Measurements from ENCODE around the gene CTNNA2.

DNA sequence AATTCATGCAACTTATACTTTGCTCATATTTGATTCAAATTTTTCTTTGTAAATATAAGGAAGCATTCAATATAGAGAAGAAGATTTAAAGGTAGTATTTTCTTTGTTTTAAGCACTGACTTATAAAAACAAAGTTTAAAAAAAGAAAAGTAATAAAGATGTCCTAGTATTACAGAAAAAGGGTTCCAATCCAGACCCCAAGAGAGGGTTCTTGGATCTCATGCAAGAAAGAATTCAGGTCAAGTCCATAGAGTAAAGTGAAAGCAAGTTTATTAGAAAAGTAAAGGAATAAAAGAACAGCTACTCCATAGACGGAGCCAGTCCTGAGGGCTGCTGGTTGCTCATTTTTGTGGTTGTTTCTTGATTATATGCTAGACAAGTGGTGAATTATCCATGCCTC, 267.9 kb downstream of the CTNNA2 start:
- TF ChIP-seq, protein P1, sequence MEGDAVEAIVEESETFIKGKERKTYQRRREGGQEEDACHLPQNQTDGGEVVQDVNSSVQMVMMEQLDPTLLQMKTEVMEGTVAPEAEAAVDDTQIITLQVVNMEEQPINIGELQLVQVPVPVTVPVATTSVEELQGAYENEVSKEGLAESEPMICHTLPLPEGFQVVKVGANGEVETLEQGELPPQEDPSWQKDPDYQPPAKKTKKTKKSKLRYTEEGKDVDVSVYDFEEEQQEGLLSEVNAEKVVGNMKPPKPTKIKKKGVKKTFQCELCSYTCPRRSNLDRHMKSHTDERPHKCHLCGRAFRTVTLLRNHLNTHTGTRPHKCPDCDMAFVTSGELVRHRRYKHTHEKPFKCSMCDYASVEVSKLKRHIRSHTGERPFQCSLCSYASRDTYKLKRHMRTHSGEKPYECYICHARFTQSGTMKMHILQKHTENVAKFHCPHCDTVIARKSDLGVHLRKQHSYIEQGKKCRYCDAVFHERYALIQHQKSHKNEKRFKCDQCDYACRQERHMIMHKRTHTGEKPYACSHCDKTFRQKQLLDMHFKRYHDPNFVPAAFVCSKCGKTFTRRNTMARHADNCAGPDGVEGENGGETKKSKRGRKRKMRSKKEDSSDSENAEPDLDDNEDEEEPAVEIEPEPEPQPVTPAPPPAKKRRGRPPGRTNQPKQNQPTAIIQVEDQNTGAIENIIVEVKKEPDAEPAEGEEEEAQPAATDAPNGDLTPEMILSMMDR (IDR thresholded peaks at IDR 0.05 in 2 of 3, conservative IDR thresholded peaks at IDR 0.05 in 1 of 3; ENCODE audit: insufficient read depth in 2 of 3, low read depth in 1 of 3, low read length in 3 of 3): no peak
- TF ChIP-seq, protein P2, sequence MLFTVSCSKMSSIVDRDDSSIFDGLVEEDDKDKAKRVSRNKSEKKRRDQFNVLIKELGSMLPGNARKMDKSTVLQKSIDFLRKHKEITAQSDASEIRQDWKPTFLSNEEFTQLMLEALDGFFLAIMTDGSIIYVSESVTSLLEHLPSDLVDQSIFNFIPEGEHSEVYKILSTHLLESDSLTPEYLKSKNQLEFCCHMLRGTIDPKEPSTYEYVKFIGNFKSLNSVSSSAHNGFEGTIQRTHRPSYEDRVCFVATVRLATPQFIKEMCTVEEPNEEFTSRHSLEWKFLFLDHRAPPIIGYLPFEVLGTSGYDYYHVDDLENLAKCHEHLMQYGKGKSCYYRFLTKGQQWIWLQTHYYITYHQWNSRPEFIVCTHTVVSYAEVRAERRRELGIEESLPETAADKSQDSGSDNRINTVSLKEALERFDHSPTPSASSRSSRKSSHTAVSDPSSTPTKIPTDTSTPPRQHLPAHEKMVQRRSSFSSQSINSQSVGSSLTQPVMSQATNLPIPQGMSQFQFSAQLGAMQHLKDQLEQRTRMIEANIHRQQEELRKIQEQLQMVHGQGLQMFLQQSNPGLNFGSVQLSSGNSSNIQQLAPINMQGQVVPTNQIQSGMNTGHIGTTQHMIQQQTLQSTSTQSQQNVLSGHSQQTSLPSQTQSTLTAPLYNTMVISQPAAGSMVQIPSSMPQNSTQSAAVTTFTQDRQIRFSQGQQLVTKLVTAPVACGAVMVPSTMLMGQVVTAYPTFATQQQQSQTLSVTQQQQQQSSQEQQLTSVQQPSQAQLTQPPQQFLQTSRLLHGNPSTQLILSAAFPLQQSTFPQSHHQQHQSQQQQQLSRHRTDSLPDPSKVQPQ (CRISPR knock-in tag; IDR thresholded peaks at IDR 0.05; ENCODE audit: borderline replicate concordance): no peak
- TF ChIP-seq, protein P3, sequence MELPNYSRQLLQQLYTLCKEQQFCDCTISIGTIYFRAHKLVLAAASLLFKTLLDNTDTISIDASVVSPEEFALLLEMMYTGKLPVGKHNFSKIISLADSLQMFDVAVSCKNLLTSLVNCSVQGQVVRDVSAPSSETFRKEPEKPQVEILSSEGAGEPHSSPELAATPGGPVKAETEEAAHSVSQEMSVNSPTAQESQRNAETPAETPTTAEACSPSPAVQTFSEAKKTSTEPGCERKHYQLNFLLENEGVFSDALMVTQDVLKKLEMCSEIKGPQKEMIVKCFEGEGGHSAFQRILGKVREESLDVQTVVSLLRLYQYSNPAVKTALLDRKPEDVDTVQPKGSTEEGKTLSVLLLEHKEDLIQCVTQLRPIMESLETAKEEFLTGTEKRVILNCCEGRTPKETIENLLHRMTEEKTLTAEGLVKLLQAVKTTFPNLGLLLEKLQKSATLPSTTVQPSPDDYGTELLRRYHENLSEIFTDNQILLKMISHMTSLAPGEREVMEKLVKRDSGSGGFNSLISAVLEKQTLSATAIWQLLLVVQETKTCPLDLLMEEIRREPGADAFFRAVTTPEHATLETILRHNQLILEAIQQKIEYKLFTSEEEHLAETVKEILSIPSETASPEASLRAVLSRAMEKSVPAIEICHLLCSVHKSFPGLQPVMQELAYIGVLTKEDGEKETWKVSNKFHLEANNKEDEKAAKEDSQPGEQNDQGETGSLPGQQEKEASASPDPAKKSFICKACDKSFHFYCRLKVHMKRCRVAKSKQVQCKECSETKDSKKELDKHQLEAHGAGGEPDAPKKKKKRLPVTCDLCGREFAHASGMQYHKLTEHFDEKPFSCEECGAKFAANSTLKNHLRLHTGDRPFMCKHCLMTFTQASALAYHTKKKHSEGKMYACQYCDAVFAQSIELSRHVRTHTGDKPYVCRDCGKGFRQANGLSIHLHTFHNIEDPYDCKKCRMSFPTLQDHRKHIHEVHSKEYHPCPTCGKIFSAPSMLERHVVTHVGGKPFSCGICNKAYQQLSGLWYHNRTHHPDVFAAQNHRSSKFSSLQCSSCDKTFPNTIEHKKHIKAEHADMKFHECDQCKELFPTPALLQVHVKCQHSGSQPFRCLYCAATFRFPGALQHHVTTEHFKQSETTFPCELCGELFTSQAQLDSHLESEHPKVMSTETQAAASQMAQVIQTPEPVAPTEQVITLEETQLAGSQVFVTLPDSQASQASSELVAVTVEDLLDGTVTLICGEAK (IDR thresholded peaks at IDR 0.05): no peak
- TF ChIP-seq, protein P3 (CRISPR knock-in tag; IDR thresholded peaks at IDR 0.05): no peak
- TF ChIP-seq RBM39 (optimal IDR thresholded peaks at IDR 0.05; ENCODE audit: low read depth, low read length): no peak
- TF ChIP-seq CBX2 (IDR thresholded peaks at IDR 0.05; ENCODE audit: insufficient read depth, low read length, poor library complexity, severe bottlenecking): no peak

All from K562 (cell line).